WERI-Rb-1 (cell line): ENCODE results near the gene PTPN3.

Experiments
- DNase-seq: peaks from one replicate; pipeline ENCODE4 v3.0.0-alpha.2; 2020
- H3K27ac ChIP-seq: fragments of 250-450 bp; sonication (Bioruptor Pico); 2 replicates; pipeline ENCODE4 v1.5.1; 2020; ENCODE audit warnings: mild to moderate bottlenecking, moderate library complexity
- H3K27me3 ChIP-seq: fragments of 250-450 bp; sonication (Bioruptor Pico); 2 replicates; pipeline ENCODE4 v1.5.1; 2021; ENCODE audit warnings: mild to moderate bottlenecking, low read depth, moderate library complexity; ENCODE audit not compliant: insufficient read depth, severe bottlenecking
- H3K36me3 ChIP-seq: fragments of 250-450 bp; sonication (Bioruptor Pico); 2 replicates; pipeline ENCODE4 v1.5.1; 2020; ENCODE audit warnings: mild to moderate bottlenecking, moderate library complexity
- H3K4me3 ChIP-seq: 2 replicates; pipeline ENCODE4 v1.5.1; 2011; ENCODE audit warnings: low read depth, mild to moderate bottlenecking, control low read depth, low read length
- H3K9me3 ChIP-seq: fragments of 250-450 bp; sonication (Bioruptor Pico); 2 replicates; pipeline ENCODE4 v1.5.1; 2021; ENCODE audit warnings: mild to moderate bottlenecking, moderate library complexity; ENCODE audit not compliant: severe bottlenecking
- CTCF ChIP-seq: IDR thresholded peaks from 2 replicates; pipeline ENCODE4 v1.5.1; 2011; ENCODE audit warnings: low read depth, mild to moderate bottlenecking, control low read depth, inconsistent platforms, low read length

PTPN3 gene

GRCh38 chr9:109474170-109474569 lies 23.9 kb downstream of the PTPN3 start:
- no peak for TF ChIP-seq CTCF
- H3K27ac ChIP-seq = no peak overlapping the region
- no peaks in the 10 kb centered on the region for H3K9me3 ChIP-seq
- H3K36me3 ChIP-seq = no peaks in the 10 kb centered on the region
- no peak overlapping the region for H3K4me3 ChIP-seq
- H3K27me3 ChIP-seq = no peaks in the 10 kb centered on the region
- DNase-seq = no peak

- DNase-seq = no peak
- no peak for TF ChIP-seq CTCF
- Histone ChIP-seq H3K27me3 (no peaks in the 10 kb centered on the region), H3K27ac (no peak overlapping the region), H3K4me3 (no peak overlapping the region), H3K9me3 (no peaks in the 10 kb centered on the region), H3K36me3 (no peaks in the 10 kb centered on the region)
Observed at GRCh38 chr9:109473329-109473728, 24.8 kb downstream of the PTPN3 start.

GRCh38 chr9:109471475-109472393 lies 26.4 kb downstream of the PTPN3 start:
- no peak for TF ChIP-seq CTCF
- Histone ChIP-seq H3K4me3 (no peak overlapping the region), H3K27me3 (no peaks in the 10 kb centered on the region), H3K36me3 (no peaks in the 10 kb centered on the region), H3K9me3 (no peaks in the 10 kb centered on the region), H3K27ac (no peak overlapping the region)
- no peak for DNase-seq

- DNase-seq = peak; percentile 81
- H3K9me3 ChIP-seq = no peaks in the 10 kb centered on the region
- H3K36me3 ChIP-seq = no peaks in the 10 kb centered on the region
- H3K27me3 ChIP-seq = no peaks in the 10 kb centered on the region
- peak; percentile 96 for TF ChIP-seq CTCF
- no peak overlapping the region for H3K27ac ChIP-seq
- H3K4me3 ChIP-seq = no peak overlapping the region
Observed at GRCh38 chr9:109469646-109470358, 28.3 kb downstream of the PTPN3 start.

- H3K36me3 ChIP-seq = no peaks in the 10 kb centered on the region
- TF ChIP-seq CTCF = no peak
- H3K4me3 ChIP-seq = no peak overlapping the region
- no peak for DNase-seq
- no peaks in the 10 kb centered on the region for H3K9me3 ChIP-seq
- H3K27ac ChIP-seq = no peak overlapping the region
- H3K27me3 ChIP-seq = no peaks in the 10 kb centered on the region
Observed at GRCh38 chr9:109468927-109469326, 29.2 kb downstream of the PTPN3 start.
